GM11168 (cell line): ENCODE measurements around the gene NIPSNAP3A.

ENCODE experiments used
- in situ Hi-C: fragments of 300-500 bp; cut with MboI; formaldehyde crosslinking; loops from one replicate; pipeline ENCODE4 v1.12.0; 2022; ENCODE audit warnings: low sequenced_read_pairs; ENCODE audit not compliant: unreplicated experiment

NIPSNAP3A gene

DNA sequence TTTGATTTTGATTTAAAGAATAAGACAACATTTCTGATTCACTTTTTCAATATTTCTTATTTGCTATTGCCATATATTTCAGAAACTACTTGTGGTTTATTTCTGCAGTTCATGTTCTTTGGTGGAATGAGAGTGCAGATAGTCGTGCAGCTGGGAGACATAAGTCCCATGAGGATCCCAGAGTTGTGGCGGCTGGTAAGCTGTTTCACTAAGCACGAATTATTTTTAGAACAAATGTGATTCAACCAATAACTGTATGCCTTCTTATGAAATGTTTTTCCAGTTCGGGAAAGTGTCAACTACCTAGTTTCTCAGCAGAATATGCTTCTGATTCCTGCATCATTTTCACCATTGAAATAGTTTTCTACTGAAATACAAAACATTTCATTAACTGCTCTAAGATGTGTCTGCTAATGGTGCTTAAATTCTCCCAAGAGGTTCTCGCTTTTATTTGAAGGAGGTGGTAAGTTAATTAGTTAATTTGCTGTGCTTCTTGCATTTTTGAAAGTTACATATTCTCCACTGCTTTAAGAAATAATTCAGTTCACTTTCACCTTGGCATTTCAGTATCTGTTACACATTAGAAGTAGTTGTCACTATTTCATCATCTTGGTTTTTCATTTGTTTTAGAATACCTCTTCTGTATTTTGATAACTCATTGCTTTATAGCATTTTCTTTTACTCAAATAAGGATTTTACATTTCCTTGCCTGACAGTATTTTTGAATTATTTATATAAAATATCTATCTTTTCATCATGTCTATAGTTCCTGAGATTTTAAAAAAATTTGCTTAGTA lies 25.4 kb downstream of the NIPSNAP3A start:
- in situ Hi-C loops: no loop called here

DNA sequence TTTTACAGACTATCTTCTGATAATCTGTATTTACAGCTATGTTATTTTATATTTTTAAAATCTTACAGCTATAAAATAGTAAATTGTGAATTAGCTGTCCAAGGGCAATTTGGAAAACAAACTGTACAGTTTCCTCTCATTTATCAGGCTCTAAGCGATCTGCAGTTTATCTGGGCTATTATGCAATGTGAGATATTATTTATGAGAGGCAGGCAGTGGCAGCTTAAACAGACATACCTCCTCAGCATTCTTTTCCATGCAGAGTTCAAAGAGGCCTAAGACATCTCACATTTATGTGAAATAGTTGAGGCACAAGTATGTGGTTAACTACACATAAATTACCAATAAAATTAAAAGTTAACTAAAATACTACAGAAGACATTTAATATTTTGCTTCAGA lies 26.6 kb downstream of the NIPSNAP3A start:
- in situ Hi-C loops: no loop called here

DNA sequence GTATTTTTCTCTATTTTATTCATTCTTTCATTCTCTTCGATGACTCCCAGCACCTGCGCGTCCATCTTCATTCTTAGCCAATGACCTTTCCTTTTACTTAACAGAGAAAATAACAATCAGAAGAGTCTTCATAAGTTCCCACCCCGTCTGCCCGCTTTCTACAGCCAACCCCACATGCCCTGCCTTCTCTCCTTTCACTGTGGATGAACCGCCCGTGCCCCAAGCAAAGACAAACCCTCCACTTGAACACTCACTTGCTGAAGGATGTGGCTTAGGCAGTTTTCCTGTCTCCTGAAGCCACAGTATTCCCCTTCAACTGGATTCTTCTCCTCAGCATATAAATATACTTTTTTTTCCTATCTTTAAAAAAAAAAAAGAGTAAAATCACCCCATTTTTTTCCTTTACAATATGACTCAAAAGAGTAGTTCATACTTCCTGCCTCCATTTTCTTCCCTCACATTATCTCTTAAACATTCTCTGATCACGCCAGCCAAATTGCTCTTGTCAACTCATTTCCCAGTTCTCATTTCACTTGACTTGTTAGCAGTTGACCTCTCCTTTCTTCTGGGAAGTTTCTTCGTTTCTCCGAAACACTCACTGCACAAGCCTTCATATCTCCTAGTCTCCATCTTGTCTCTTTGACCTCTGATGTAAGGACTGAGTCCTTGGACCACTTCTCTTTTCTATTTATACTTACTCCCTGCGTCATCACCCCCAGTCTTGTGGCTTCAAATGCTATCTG lies 27.5 kb downstream of the NIPSNAP3A start:
- in situ Hi-C loops: loop anchor here (25.0 kb wide), 1 partner anchor 637 kb away; no protein-coding TSS in a partner anchor

DNA sequence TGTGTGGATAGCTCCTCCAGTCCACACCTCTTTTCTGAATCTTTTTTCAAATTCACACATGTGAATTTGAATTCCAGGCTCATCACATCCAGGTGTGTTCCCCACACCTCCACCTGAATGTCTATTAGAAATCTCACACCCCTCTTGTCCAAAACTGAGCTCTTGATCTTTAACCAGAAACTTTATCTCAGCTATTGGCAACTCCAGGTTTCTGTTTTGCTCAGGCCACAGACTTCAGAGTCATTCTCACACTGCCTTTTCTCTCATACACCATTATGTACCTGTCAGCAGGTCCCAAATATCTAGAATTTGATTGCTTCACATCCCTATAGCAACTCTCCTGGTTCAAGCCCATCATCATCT lies 28.1 kb downstream of the NIPSNAP3A start:
- in situ Hi-C loops: loop anchor here (25.0 kb wide), 1 partner anchor 637 kb away; no protein-coding TSS in a partner anchor

DNA sequence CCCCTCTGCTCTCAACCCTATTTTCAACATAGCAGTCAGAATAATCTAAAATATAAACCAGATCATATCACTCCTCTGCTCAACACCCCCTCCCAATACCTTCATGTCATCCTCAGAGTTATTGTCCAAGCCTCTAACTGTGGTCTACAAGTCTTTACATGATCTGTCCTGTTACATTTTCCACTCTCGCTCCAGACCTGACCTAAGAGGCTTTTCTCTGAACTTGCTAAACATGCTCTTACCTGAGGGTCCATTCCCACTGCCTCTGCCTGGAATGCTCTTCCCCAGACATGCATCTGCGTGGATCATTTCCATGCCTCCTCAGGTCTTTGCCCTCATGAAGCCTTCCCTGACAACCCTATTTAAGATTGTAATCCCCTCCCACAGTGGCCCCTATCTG lies 28.5 kb downstream of the NIPSNAP3A start:
- in situ Hi-C loops: loop anchor here (25.0 kb wide), 1 partner anchor 636 kb away; no protein-coding TSS in a partner anchor

DNA sequence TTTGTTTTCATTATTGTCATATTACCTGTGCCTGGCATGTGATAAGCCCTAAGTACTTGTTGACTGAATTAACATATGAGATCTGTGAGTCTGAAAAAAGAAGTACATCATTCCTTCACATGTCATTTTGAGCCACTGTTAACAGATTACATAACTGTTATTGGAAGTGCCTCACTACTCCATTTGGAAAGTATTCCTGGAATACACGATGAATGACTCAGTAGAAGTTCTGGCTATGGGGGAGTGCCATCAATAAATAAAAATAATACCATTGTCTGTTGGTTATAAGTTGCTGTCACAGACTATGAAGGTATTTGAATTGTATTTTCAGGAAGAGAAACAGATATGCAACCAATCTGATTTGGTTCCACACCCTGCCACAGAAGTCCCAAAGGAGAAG lies 29.3 kb downstream of the NIPSNAP3A start:
- in situ Hi-C loops: loop anchor here (25.0 kb wide), 1 partner anchor 636 kb away; no protein-coding TSS in a partner anchor

DNA sequence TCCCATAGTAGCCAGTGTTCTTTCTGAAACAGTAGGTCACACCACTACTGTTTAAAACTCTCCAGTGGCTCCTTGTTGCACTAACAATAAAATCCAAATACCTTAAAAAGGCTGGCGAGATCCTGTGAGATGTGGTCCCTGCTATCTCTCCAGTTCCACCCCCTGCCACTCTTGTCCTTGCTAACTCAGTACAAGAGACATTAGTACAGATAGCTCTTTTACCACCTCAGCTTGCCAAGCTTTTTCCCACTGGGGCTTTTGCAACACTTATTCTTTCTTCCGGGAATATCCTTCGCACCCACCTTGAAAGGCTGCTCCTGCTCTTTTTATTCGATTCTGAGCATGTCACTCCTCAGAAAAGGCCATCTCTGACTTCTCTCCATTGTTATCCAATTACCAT lies 31.3 kb downstream of the NIPSNAP3A start:
- in situ Hi-C loops: loop anchor here (25.0 kb wide), 1 partner anchor 633 kb away; no protein-coding TSS in a partner anchor

DNA sequence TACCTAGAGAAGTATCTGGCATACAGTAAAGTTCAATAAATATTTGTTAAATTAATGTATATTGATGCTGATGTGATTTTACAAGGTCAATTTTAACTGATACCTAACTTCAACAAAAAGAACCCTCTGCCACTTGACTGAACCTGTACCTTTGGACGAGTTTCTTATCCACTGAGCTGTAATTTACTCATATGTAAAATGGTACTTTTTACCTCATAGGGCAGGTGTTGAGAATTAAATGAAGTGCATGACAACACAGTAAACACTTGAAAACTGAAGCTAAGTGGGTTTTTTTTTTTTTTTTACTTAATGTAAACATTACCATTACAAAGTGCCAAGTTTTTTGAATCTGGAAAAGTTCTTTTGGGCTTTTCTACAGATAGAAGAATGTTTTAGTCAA lies 31.9 kb downstream of the NIPSNAP3A start:
- in situ Hi-C loops: loop anchor here (25.0 kb wide), 1 partner anchor 633 kb away; no protein-coding TSS in a partner anchor

DNA sequence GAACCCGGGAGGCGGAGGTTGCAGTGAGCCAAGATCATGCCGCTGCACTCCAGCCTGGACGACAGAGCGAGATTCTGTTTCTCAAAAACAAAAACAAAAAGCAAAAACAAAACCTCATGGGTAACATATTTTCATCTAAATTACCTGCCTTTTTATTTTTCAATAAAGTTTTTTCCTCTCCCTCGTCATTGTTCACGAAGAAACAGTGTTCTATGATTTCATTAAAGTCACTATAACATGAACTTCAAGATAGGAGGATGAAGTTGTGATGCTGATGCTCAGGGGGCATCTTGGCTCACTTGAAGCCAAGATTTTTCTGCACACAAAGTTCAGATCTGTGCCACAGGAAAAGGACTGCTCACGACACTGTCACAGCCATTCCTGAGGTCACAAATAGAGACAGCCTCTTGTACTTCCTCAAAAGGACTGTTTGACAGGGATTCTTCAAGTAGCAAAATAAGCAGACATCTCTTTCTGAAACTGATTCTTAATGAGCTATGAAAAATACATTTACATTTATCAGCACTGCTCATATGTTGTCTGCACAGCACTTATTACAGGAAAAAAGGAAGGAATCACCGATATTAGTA lies 32.6 kb downstream of the NIPSNAP3A start:
- in situ Hi-C loops: loop anchor here (25.0 kb wide), 1 partner anchor 632 kb away; no protein-coding TSS in a partner anchor

DNA sequence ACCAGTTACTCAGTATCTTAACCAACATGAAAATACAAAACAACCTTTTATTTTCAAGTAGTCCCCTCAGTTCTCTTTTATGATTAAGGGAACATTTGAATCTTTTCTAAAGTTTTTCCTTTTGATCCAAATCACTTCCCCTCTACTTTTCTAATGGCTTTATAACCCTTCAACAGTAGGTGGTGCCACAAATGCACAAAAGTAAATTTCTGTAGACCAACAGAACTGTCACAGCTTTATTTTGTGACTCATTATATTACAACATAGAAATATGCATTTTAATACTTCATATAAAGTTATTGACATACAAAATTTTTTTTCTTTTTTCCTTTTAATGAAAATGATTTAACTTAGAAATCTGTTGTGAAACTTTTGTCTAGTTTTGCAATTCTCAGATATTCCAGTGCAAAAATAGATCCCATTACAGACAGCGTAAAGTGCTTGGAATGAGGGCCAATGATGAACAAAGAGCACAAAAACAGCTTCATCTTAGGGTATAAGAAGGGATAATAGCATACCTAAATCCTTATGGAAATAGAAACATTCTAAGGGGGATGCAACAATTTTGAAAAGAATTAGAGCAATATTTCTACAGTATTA lies 33.4 kb downstream of the NIPSNAP3A start:
- in situ Hi-C loops: loop anchor here (25.0 kb wide), 1 partner anchor 631 kb away; no protein-coding TSS in a partner anchor

DNA sequence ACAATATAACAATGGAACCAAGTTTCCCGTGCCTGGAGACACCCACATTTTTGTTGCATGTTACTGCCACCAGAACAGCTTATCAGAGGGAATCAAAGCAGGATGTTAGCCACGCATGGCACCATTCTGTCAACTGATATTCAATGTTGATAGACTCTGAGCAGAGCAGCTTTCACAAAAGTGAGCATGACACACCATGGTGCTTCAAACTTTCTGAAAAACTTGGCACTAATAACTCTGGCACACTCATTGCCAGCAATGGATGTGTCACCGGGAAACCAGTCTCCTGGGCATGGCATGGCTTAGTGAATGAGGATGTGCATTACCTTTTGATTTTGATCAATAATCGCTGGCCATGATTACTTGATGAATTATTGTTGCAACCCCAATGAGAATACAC lies 36.1 kb downstream of the NIPSNAP3A start:
- in situ Hi-C loops: loop anchor here (25.0 kb wide), 1 partner anchor 629 kb away; no protein-coding TSS in a partner anchor

DNA sequence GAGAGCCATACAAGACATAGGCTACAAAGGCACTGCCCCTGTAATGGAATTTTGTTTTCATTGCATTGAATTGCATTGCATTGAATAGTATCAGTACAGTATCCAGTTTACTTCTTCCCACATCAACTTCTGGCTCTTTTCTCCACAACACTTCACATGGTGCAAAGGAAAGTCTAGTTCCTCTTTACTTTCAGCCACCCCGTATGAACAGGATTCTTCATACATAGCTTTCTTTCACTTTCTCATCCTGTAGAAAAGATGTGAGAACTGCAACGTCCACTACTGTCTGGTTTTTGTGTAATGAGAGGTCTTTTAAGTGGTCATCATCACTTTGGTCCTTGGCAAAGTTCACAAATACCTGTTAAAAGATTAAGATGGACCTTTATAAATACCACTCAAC lies 36.6 kb downstream of the NIPSNAP3A start:
- in situ Hi-C loops: loop anchor here (25.0 kb wide), 1 partner anchor 628 kb away; no protein-coding TSS in a partner anchor

DNA sequence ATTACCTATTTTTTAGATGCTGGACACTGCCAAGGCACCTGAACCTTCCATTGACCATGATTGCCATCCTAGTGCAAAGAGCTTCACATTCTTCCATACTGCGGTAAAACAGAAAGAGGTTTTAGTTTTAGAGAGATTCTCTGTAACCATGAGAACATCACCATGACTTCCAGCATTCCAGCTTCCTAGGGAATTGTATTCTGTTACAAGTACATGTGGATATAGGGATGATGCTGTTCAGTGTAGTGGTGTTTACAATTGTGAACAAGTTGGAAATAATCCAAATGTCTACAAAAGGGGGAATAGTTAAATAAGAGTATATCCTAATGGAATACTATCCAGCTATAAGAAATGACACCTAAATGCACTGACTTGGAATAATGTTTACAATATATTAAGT lies 38.8 kb downstream of the NIPSNAP3A start:
- in situ Hi-C loops: loop anchor here (5.0 to 25.0 kb wide), 2 partner anchors 371 to 626 kb away; no protein-coding TSS in a partner anchor

DNA sequence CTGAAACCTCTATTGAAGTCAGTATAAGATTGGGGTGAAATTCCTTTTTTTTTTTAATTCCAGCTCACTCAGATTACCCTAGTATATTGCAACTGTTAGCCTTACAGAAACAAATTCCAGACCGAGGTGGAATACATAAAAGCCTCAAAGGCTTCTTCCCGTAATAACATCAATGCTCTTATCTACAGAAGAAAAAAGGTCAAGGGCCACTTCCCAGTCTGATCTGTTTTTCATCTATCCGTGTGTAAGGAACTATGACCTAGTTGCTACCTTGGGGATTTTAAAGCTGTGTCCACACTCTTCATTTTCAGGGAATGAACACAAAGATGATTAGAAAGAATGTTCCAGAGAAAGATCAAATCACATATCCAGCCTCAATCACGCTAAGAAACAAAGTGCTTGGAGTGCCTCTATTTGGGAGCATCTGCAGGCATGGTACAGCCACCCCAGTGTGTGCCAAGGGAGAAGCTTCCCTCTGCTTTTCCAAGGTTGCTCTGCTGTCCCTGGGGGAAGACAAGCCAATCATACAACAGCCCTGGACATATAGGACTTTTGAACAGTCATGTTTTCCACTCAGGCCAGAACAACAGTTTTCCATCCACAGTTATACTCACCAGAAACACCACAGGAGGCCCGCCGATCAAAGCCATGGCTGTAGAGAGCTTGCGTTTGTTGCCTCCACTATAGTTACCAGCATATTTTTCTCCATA lies 40.0 kb downstream of the NIPSNAP3A start:
- in situ Hi-C loops: loop anchor here (5.0 to 25.0 kb wide), 2 partner anchors 370 to 625 kb away; no protein-coding TSS in a partner anchor

DNA sequence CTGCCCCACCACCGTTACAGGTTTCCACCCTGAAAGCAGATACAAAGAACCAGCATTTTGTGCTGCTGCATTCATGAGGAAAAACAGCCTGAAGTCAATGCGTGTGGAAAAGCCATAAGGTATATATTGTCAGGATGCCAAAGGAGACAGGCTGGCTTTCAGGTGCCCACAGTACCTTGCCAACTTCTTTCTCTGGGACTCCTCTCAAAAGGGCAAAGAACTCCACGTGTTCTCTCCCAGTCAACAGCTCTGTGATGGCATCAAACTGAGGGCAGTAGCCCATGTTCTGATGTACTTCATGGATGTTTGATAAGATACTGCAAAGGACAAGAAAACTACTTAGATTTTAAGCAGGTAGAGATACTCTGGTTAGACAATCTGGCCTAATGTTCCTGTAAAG lies 40.8 kb downstream of the NIPSNAP3A start:
- in situ Hi-C loops: loop anchor here (5.0 to 25.0 kb wide), 2 partner anchors 369 to 624 kb away; no protein-coding TSS in a partner anchor

DNA sequence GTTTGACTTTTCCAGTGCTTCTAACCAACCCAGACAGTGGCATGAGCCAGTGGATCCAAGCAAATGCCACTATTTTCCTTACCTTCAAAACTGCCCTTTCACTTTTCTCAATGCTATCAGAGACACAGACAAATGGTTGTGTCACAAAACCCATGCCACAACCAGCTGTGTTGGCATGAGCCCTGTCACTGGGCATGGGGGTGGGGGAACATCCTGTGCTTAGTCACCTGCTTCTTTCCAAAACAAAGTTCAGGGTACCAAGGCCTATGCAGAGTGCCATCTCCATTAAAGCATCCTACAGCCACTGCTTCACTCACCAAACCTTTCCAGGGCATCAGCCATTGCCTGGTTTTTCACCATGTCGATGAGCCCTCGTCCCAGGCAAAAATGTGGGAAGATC lies 46.6 kb downstream of the NIPSNAP3A start:
- in situ Hi-C loops: loop anchor here (25.0 kb wide), 1 partner anchor 618 kb away; no protein-coding TSS in a partner anchor

DNA sequence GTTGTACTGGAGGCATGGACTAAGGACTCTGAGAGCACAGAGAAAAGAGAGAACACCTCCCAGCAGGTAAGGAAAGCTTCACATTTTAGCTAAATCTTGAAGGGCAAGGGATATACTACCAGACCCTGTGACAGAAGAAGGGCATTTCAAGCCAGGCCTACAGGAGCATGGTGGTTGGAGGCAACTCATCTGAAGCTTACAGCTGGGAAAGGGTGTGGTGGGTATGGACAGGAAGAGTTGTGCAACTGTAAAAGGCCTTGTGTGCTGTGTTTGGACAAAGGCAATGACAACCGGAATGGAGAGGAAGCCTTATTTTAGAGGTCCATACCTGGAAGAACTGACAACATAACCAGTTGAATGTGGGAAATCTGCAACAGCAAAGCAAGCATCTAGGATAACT lies 47.6 kb downstream of the NIPSNAP3A start:
- in situ Hi-C loops: loop anchor here (25.0 kb wide), 1 partner anchor 617 kb away; no protein-coding TSS in a partner anchor

DNA sequence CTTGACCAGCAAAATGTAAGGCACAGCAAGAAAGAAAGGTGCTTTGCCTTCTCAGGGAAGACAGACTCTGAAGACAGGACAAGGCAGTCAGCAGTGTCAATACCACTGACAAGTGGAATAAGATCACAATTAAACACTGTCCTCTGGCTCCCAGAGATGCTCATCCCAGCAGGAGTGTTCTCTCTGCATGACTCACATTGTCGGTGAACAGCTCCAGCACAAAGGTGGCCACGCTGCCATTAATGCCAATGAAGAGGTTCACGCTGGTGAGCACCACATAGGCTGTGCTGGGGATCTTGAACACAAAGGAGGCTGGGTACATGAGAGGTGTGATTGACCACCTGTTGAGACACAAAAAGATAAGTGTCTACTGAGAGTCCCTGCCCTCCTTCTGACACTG lies 48.4 kb downstream of the NIPSNAP3A start:
- in situ Hi-C loops: loop anchor here (25.0 kb wide), 1 partner anchor 616 kb away; no protein-coding TSS in a partner anchor
